GM12891 (cell line): ENCODE measurements around the gene CELSR1.

ENCODE experiments used
- PAX5 ChIP-seq: IDR thresholded peaks from 2 replicates; pipeline ENCODE4 v1.6.1; 2011; ENCODE audit warnings: low read length, moderate library complexity, mild to moderate bottlenecking; ENCODE audit not compliant: insufficient read depth, severe bottlenecking
- POLR2AphosphoS5 ChIP-seq: IDR thresholded peaks from 2 replicates; pipeline ENCODE4 v1.6.1; 2011; ENCODE audit warnings: low read depth, low read length, control low read depth
- TAF1 ChIP-seq: IDR thresholded peaks from 2 replicates; pipeline ENCODE4 v1.6.1; 2011; ENCODE audit warnings: low read depth, low read length, control low read depth

DNA sequence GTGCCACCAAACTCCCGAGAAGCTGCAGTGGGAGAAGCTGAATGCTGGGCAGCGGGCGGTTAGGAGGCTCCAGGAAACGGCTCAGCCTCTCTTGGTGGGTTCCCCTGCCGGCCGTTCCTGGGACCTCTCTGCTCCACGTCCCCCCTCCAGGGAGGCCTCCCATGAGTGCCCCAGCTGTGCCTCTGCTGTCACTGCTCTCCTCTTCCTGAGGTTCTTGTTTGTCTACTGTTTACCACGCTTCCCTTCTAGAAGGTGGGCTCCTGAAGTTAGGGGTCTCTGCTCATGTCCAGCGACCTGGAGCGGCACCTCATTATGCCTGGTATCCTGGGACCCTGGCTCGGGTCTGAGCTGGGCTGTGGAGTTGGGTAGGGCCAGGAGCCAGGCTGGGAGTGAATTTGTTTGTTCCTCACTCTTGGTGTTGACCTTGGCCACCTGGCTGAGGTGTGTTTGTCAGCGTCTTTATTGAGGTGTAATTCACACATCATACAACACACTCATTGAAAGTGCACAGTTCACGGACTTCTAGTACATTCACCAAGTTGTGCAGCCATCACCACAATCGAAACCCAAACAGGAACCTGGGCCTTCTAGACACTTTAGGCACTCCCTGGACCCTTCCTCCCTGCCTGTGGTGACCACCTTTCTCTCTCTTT is 45.0 kb upstream of the CELSR1 start:
- TF ChIP-seq PAX5: no peak
- no peak for TF ChIP-seq POLR2AphosphoS5
- TF ChIP-seq TAF1: no peak
